HepG2 (cell line): Measurements from ENCODE around the gene ZKSCAN4. TPM values are rescaled to one million over a fixed set of nuclear protein-coding genes. Genes with fewer than 3 reads are reported as not detected.
A peak's percentile ranks its signal among the peaks of the same experiment; 100 is the strongest.

Source experiments
- AKAP8 ChIP-seq: sonication (generic); formaldehyde crosslinking; IDR thresholded peaks from 2 replicates; pipeline ENCODE4 v1.5.1; 2020; ENCODE audit warnings: mild to moderate bottlenecking, missing genetic modification reagents
- ATM ChIP-seq: fragments of 450-650 bp; IDR thresholded peaks from 2 replicates; pipeline ENCODE4 v1.7.1; 2017; ENCODE audit warnings: mild to moderate bottlenecking, borderline replicate concordance
- CCAR2 ChIP-seq: fragments of 200-400 bp; formaldehyde crosslinking; optimal IDR thresholded peaks from 2 replicates; pipeline ENCODE3; 2018; ENCODE audit warnings: low read depth, mild to moderate bottlenecking, low read length, moderate library complexity
- CCDC6 ChIP-seq: sonication (generic); formaldehyde crosslinking; IDR thresholded peaks from 2 replicates; pipeline ENCODE4 v1.8.1; 2022; ENCODE audit warnings: mild to moderate bottlenecking, missing genetic modification reagents, moderate library complexity
- CHD4 ChIP-seq: fragments of 200-600 bp; sonication (generic); IDR thresholded peaks from 2 replicates; pipeline ENCODE4 v1.7.0; 2017; ENCODE audit warnings: mild to moderate bottlenecking, low read length, borderline replicate concordance
- CREBL2 ChIP-seq: sonication (generic); formaldehyde crosslinking; IDR thresholded peaks from 2 replicates; pipeline ENCODE4 v1.8.1; 2023; ENCODE audit warnings: missing genetic modification reagents, mild to moderate bottlenecking, borderline replicate concordance
- GATAD2A ChIP-seq: IDR thresholded peaks from 2 replicates; pipeline ENCODE4 v1.6.1; 2016
- GFI1 ChIP-seq: sonication (generic); formaldehyde crosslinking; IDR thresholded peaks from 2 replicates; pipeline ENCODE4 v1.5.0; 2020; ENCODE audit warnings: missing genetic modification reagents, mild to moderate bottlenecking, borderline replicate concordance
- KDM1A ChIP-seq: IDR thresholded peaks from 2 replicates; pipeline ENCODE4 v1.6.1; 2016; ENCODE audit warnings: missing compliant biosample characterization
- MBD4 ChIP-seq: IDR thresholded peaks from 2 replicates; pipeline ENCODE4 v1.6.1; 2012; ENCODE audit warnings: low read length, inconsistent platforms, borderline replicate concordance
- NCOA5 ChIP-seq: sonication (generic); formaldehyde crosslinking; IDR thresholded peaks from 2 replicates; pipeline ENCODE4 v1.4.0; 2020; ENCODE audit warnings: missing genetic modification reagents
- PBX3 ChIP-seq: sonication (generic); formaldehyde crosslinking; IDR thresholded peaks from 2 replicates; pipeline ENCODE4 v1.8.1; 2023; ENCODE audit warnings: missing genetic modification reagents, inconsistent platforms, borderline replicate concordance
- RARG ChIP-seq: sonication (generic); formaldehyde crosslinking; IDR thresholded peaks from 2 replicates; pipeline ENCODE4 v1.4.0; 2020; ENCODE audit warnings: low read depth, mild to moderate bottlenecking, missing genetic modification reagents
- REPIN1 ChIP-seq: sonication (generic); formaldehyde crosslinking; IDR thresholded peaks from 2 replicates; pipeline ENCODE4 v1.8.0; 2022; ENCODE audit warnings: missing genetic modification reagents, low read depth, mild to moderate bottlenecking, borderline replicate concordance
- SYNCRIP ChIP-seq: fragments of 200-400 bp; formaldehyde crosslinking; IDR thresholded peaks from 2 replicates; pipeline ENCODE4 v1.6.1; 2018; ENCODE audit warnings: mild to moderate bottlenecking, low read depth, low read length; ENCODE audit not compliant: insufficient read depth
- TBX2 ChIP-seq: sonication (generic); formaldehyde crosslinking; IDR thresholded peaks from 2 replicates; pipeline ENCODE4 v1.5.0; 2020; ENCODE audit warnings: missing genetic modification reagents, mild to moderate bottlenecking, borderline replicate concordance
- TRAFD1 ChIP-seq: sonication (generic); formaldehyde crosslinking; IDR thresholded peaks from 2 replicates; pipeline ENCODE4 v1.5.1; 2020; ENCODE audit warnings: missing genetic modification reagents, mild to moderate bottlenecking, borderline replicate concordance
- ZKSCAN8 ChIP-seq: IDR thresholded peaks from 2 replicates; pipeline ENCODE4 v1.6.1; 2016; ENCODE audit warnings: borderline replicate concordance, missing genetic modification reagents, missing compliant biosample characterization
- ZMYM2 ChIP-seq: sonication (generic); formaldehyde crosslinking; IDR thresholded peaks from 2 replicates; pipeline ENCODE4 v1.8.0; 2022; ENCODE audit warnings: mild to moderate bottlenecking, missing genetic modification reagents
- ZNF746 ChIP-seq: sonication (generic); formaldehyde crosslinking; IDR thresholded peaks from 2 replicates; pipeline ENCODE4 v1.8.0; 2022; ENCODE audit warnings: mild to moderate bottlenecking, missing genetic modification reagents
- ZNF777 ChIP-seq: sonication (generic); formaldehyde crosslinking; IDR thresholded peaks from 2 replicates; pipeline ENCODE4 v1.4.0; 2020; ENCODE audit warnings: missing genetic modification reagents
- ZNF781 ChIP-seq: sonication (generic); formaldehyde crosslinking; IDR thresholded peaks from 2 replicates; pipeline ENCODE4 v1.5.1; 2020; ENCODE audit warnings: borderline replicate concordance, mild to moderate bottlenecking, missing genetic modification reagents; ENCODE audit errors: not compliant biosample characterization
- polyA plus RNA-seq, 8 experiments: library from polyadenylated mRNA; depleted of rRNA in 3 of 8; stranded (reverse) in 7 of 8; unstranded in 1 of 8; fragments of >200 nt; fragmentation: Illumina TruSeq in 4 of 8; extraction: Trizol in 4 of 8; gene quantifications; 2 replicates each; pipeline versions ENCODE4 v1.2.1 to v1.2.3, GENCODE V29; 2011 to 2016; ENCODE audit warnings: low read depth in 4 of 8, missing spikeins in 1 of 8, mixed read lengths in 1 of 8; ENCODE audit not compliant: insufficient read depth in 1 of 8
- total RNA-seq, 5 experiments: library from RNA; depleted of rRNA; stranded (reverse); fragments of >200 nt; fragmentation: Illumina TruSeq; extraction: Trizol; gene quantifications; 2 replicates each; pipeline ENCODE4 v1.2.3, GENCODE V29; 2016; ENCODE audit warnings: low read depth in 1 of 5
- TF ChIP-seq, protein P1 (sequence below): IDR thresholded peaks from 2 replicates; pipeline ENCODE4 v1.6.1; 2016; ENCODE audit warnings: low read depth, borderline replicate concordance

Gene ZKSCAN4
- total and polyA plus RNA-seq, 2 of the 13 experiments (the other 11 are each of a cell fraction or from before 2014, with no cell fraction given) = 2.9 to 7.8 TPM

DNA sequence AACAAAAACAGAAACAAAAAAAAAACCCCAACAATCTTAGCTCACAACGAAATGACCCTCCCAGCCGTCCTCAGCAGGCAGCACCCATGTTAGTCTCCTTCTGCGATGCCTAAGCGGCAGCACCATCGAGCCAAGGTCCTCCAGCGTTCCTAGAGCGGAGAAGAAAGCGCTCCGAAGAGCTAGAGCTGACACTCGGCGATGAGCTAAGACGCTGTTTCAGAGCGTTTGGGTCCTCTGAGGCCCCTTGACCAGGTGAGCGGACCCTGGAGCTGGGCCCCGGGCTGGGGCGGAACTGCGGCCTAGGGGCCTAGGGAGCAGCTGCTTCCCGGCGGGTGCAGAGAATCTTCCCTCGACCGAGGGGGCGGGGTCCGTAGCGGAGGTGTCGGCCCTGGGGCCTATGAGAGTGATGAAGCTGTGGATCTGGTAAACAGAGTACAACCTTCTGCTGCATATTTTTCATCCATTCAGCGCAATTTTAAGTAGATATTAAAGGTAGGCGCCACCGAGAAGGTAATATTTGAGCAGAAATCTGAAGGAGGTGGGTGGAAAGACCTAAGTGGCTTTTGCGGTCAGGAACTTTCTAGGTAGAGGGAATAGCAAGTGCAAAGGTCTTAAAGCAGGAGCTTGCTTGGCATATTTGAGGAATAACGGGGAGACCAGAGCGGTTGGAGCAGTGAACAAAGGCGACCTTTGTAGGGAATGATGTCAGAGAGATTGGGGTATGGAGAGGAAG, 15.1 kb upstream of the ZKSCAN4 start, which contains the start of gene ZSCAN26 (continued):
- 0 out of 2 replicates have a peak, but pooled peaks have one; percentile 44 for TF ChIP-seq ZMYM2 (CRISPR knock-in tag)
- TF ChIP-seq GATAD2A = peak; percentile 73
- TF ChIP-seq GFI1 (CRISPR knock-in tag) = 0 out of 2 replicates have a peak, but pooled peaks have one; percentile 37
- TF ChIP-seq CCDC6 (CRISPR knock-in tag) = peak; percentile 59; the same call in 1 of the 2 replicates
- peak; percentile 82; the same call in 1 of the 2 replicates for TF ChIP-seq ZKSCAN8 (CRISPR knock-in tag)
- TF ChIP-seq CHD4 = no peak
- TF ChIP-seq NCOA5 (CRISPR knock-in tag) = no peak
- peak; percentile 80 for TF ChIP-seq REPIN1 (CRISPR knock-in tag)
- TF ChIP-seq PBX3 (CRISPR knock-in tag) = no peak
- TF ChIP-seq, protein P1, sequence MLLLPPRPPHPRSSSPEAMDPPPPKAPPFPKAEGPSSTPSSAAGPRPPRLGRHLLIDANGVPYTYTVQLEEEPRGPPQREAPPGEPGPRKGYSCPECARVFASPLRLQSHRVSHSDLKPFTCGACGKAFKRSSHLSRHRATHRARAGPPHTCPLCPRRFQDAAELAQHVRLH (CRISPR knock-in tag) = peak; percentile 82; the same call in 1 of the 2 replicates
- TF ChIP-seq CREBL2 (CRISPR knock-in tag) = no peak
- TF ChIP-seq ZNF777 (CRISPR knock-in tag) = peak; percentile 45; the same call in 1 of the 2 replicates
- TF ChIP-seq CCAR2 = no peak
- 0 out of 2 replicates have a peak, but pooled peaks have one; percentile 61 for TF ChIP-seq TRAFD1 (CRISPR knock-in tag)
- TF ChIP-seq ZNF746 = peak; percentile 72
- TF ChIP-seq AKAP8 (CRISPR knock-in tag) = no peak
- no peak for TF ChIP-seq SYNCRIP
- peak; percentile 96 for TF ChIP-seq ZNF781
- peak; percentile 88; the same call in 1 of the 2 replicates for TF ChIP-seq RARG
- peak; percentile 89 for TF ChIP-seq TBX2 (CRISPR knock-in tag)
- no peak for TF ChIP-seq MBD4
- TF ChIP-seq ATM = no peak
- no peak; the same call in 1 of the 2 replicates for TF ChIP-seq KDM1A (CRISPR knock-in tag)
